GM08714 (cell line): ENCODE results near the gene ELMO1.

ENCODE experiments used
- H3K4me3 ChIP-seq: fragments of 200-500 bp; sonication (Bioruptor generic); 2 replicates; pipeline ENCODE4 v1.5.1; 2014; ENCODE audit warnings: mild to moderate bottlenecking, low read length, inconsistent platforms
- ZNF274 ChIP-seq: IDR thresholded peaks from 2 replicates; pipeline ENCODE4 v1.6.1; 2012; ENCODE audit warnings: mild to moderate bottlenecking, low read depth, low read length

The ELMO1 gene

DNA sequence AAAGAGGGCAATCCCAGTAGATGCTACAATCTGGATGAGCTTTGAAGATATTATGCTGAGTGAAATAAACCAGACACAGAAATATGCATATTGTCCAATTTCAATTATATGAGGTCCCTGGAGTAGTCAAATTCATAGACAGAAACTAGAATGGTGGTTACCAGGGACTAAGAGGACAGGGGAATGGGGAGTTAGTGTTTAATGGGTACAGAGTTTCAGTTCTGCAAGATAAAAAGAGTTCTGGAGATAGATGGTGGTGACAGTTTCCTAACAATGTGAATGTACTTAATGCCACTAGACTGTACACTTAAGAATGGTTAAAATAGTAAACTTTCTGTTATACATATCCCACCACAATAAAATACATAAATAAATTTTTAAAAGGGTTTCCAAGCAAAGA, 236.6 kb downstream of the ELMO1 start:
- no peak overlapping the region; the same call in 1 of the 2 replicates for H3K4me3 ChIP-seq
- no peak for TF ChIP-seq ZNF274

- no peak for TF ChIP-seq ZNF274
- no peak overlapping the region for H3K4me3 ChIP-seq
These were observed 237.4 kb downstream of the ELMO1 start for GRCh38 chr7:37211097-37211880.

DNA sequence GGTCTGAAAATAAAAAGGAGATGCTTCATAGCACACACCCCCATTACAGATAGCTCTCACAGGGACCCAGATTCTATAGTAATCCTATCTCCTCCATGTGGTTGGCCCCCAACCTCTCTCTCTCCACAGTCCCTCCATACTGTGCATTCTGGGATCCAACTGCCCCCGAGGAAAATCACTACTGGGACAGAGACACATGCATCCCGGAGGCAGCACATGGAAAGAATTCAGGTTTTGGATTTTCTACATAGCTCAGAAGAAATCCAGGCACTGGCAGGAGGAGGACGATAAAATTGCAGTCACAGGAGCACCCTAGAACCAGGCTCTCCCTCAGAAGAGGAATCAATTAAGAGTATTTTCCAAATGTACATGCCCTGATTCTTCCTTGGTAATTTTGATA, 239.5 kb downstream of the ELMO1 start:
- no peak for TF ChIP-seq ZNF274
- no peak overlapping the region for H3K4me3 ChIP-seq

GRCh38 chr7:37208528-37208927, 240.1 kb downstream of the ELMO1 start:
- H3K4me3 ChIP-seq, result no peak overlapping the region
- no peak for TF ChIP-seq ZNF274

GRCh38 chr7:37206192-37206591, 242.5 kb downstream of the ELMO1 start:
- H3K4me3 ChIP-seq, result no peak overlapping the region

GRCh38 chr7:37205451-37205850, 243.2 kb downstream of the ELMO1 start:
- no peak for TF ChIP-seq ZNF274
- H3K4me3 ChIP-seq, result no peak overlapping the region

More at GRCh38 chr7:37206192-37206591, 242.5 kb downstream of the ELMO1 start:
- TF ChIP-seq ZNF274, result no peak

GRCh38 chr7:37201876-37202198, 246.8 kb downstream of the ELMO1 start:
- no peak overlapping the region for H3K4me3 ChIP-seq
- no peak for TF ChIP-seq ZNF274

- H3K4me3 ChIP-seq, result no peak overlapping the region
- no peak for TF ChIP-seq ZNF274
These were observed 247.4 kb downstream of the ELMO1 start for GRCh38 chr7:37201003-37201875.

GRCh38 chr7:37198906-37199485, 249.7 kb downstream of the ELMO1 start:
- no peak for TF ChIP-seq ZNF274

GRCh38 chr7:37198041-37198905, 250.4 kb downstream of the ELMO1 start:
- H3K4me3 ChIP-seq, result no peak overlapping the region
- no peak for TF ChIP-seq ZNF274

More at GRCh38 chr7:37198906-37199485, 249.7 kb downstream of the ELMO1 start:
- no peak overlapping the region for H3K4me3 ChIP-seq

- TF ChIP-seq ZNF274, result no peak
- no peak overlapping the region for H3K4me3 ChIP-seq
These were observed 251.6 kb downstream of the ELMO1 start for GRCh38 chr7:37197108-37197507.

- TF ChIP-seq ZNF274, result no peak
- no peak overlapping the region for H3K4me3 ChIP-seq
These were observed 252.0 kb downstream of the ELMO1 start for GRCh38 chr7:37196676-37197075.

DNA sequence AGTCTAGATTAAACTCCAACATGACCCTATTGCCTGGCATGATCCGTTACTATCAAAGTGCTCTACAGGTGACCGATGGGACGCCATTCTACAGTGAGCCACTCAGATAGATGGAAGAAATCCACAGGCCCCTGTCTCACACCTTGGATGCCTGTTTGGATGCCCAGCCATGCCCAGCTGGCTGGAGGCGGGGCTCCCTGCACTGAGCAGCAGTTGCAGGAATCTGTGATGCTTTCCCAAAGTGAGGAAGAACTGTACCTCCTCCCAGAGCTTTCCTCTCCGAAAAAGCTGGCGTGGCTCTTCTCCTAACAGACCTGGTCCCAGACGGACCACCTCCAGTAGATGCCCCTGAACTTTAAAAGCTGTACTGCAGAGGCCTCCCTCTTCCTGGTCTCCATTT, 253.3 kb downstream of the ELMO1 start:
- H3K4me3 ChIP-seq, result no peak overlapping the region
- no peak for TF ChIP-seq ZNF274

DNA sequence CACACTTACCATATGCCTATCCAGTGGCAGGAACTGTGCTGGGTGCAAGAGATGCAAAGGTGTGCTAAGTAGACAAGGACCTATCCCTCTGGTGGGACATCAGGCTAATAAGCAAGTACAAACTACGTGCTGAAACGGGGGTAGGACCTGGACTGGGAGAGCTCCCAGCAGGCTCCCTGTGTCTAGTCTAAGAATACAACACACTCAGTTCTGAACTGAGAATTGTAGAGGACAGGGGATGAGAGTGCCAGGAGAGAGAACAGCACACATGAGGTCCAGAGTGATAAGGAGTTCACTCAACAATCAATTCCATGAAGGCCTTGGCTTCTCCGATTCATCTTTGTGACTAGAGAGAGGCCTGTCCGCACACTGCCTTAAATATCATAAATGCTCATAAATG, 253.7 kb downstream of the ELMO1 start:
- TF ChIP-seq ZNF274, result no peak
- no peak overlapping the region for H3K4me3 ChIP-seq

DNA sequence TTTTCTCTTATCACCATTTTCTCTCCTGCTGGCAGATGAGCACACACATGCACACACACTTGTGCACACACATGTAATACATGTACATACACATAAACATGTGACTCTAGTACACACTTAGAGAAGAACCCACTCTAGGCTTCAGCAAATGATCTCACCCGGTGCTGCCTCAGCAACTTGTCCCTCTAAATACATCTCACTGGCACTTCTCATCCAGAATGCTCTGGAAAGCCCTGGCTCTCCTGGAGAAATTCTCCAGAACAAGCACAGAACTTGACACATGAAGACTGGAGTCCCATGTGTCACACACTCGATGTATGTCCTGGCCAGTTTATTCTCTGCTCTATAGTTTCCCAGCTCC, 254.9 kb downstream of the ELMO1 start:
- TF ChIP-seq ZNF274, result no peak
- H3K4me3 ChIP-seq, result no peak overlapping the region
